HFFc6 (cell line): Measurements from ENCODE around the gene OR2M2. TPM values are rescaled to one million over a fixed set of nuclear protein-coding genes. Genes with fewer than 3 reads are reported as not detected.

ENCODE experiments used
- DNase-seq: peaks from one replicate; pipeline ENCODE4 v3.0.0-alpha.2; 2018
- H3K27ac Mint-ChIP-seq: 2 replicates; pipeline ENCODE4 v1.8.0; 2020; ENCODE audit warnings: mild to moderate bottlenecking, mixed read lengths
- H3K27me3 Mint-ChIP-seq: 2 replicates; pipeline ENCODE4 v1.8.0; 2021; ENCODE audit warnings: mild to moderate bottlenecking, moderate library complexity, mixed read lengths; ENCODE audit not compliant: insufficient read depth
- H3K36me3 Mint-ChIP-seq: 2 replicates; pipeline ENCODE4 v1.8.0; 2021; ENCODE audit warnings: low read depth, mixed read lengths
- H3K4me1 Mint-ChIP-seq: 2 replicates; pipeline ENCODE4 v1.8.0; 2020; ENCODE audit warnings: low read depth, mixed read lengths
- H3K4me3 Mint-ChIP-seq: 2 replicates; pipeline ENCODE4 v1.8.0; 2020; ENCODE audit warnings: mild to moderate bottlenecking, moderate library complexity, mixed read lengths
- H3K9me3 Mint-ChIP-seq: 2 replicates; pipeline ENCODE4 v1.8.0; 2020; ENCODE audit warnings: mild to moderate bottlenecking, mixed read lengths
- long read RNA-seq: library from polyadenylated mRNA; unstranded; transcript quantifications from one replicate; pipeline ENCODE4 v2.0.0, GENCODE V29; 2019
- total RNA-seq, 6 experiments: library from RNA; stranded (reverse); fragmentation: NEBNext Ultra II Directional; extraction: Animal tissue kit (Norgen Biotek cat#: 25700); gene quantifications; 2 replicates in 1 of 6; 3 replicates in 5 of 6; pipeline ENCODE4 v1.2.3, GENCODE V29; 2021
- TF ChIP-seq, protein P1 (sequence below): fragments of 200-600 bp; sonication (generic); IDR thresholded peaks from 2 replicates; pipeline ENCODE4 v1.5.0; 2021; ENCODE audit warnings: antibody characterized with exemption, mild to moderate bottlenecking

Gene OR2M2
- total RNA-seq: not detected
- long read RNA-seq: 0 reads

DNA sequence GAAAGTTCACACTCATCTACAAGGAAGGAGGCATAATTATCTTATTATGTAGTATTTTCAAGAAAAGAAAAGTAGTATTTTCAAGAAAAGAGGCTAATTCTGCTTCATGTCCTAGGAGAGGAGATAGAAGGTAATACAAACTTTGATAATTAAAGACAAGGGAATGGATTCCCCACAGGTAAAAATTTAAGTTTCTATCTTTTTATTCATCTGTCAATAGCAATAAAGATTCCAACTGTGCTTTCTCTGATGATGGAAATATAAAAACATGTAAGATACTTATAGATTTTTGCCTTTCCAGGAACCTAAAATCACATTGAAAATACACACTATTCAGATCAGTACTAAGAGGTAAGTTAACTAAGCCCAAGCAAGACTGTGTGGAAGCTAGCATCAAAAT, at the start of gene OR2M2:
Gene OR2M2, plus strand, starts transcription at position 301 of the 400 bp plus-strand sequence. CDS start 5,165 bp downstream, outside the sequence.
- TF ChIP-seq, protein P1, sequence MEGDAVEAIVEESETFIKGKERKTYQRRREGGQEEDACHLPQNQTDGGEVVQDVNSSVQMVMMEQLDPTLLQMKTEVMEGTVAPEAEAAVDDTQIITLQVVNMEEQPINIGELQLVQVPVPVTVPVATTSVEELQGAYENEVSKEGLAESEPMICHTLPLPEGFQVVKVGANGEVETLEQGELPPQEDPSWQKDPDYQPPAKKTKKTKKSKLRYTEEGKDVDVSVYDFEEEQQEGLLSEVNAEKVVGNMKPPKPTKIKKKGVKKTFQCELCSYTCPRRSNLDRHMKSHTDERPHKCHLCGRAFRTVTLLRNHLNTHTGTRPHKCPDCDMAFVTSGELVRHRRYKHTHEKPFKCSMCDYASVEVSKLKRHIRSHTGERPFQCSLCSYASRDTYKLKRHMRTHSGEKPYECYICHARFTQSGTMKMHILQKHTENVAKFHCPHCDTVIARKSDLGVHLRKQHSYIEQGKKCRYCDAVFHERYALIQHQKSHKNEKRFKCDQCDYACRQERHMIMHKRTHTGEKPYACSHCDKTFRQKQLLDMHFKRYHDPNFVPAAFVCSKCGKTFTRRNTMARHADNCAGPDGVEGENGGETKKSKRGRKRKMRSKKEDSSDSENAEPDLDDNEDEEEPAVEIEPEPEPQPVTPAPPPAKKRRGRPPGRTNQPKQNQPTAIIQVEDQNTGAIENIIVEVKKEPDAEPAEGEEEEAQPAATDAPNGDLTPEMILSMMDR: no peak
- no peak within 1 kb of the TSS for H3K27ac Mint-ChIP-seq
- DNase-seq: no peak
- H3K9me3 Mint-ChIP-seq: peaks cover 31% of the 10 kb centered on the region
- no peaks in the 10 kb centered on the region for H3K4me1 Mint-ChIP-seq
- H3K36me3 Mint-ChIP-seq: no peaks in the 10 kb centered on the region
- H3K4me3 Mint-ChIP-seq: no peak within 1 kb of the TSS
- no peaks in the 10 kb centered on the region for H3K27me3 Mint-ChIP-seq

DNA sequence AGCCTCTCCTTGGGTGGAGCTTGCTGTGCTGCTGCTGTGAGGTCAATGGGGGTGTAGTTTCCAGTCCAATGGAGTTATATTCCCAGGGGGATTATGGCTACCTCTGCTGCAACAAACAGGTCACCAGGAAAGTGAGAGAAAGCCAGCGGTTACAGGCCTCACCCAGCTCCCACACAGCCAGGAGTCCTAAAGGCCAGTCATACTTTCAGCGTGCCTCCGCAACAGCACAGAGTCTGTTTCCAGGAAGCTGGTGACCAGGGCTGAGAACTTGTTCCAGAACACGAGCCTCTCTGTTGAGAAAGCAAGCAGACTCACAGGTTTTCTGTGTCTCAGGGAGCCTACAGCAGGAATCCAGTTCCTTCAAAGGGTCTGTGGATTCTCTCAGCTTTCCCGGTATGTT, 47.0 kb upstream of the OR2M2 start:
- Mint-ChIP-seq H3K36me3 (no peaks in the 10 kb centered on the region), H3K9me3 (peaks cover 53% of the 10 kb centered on the region), H3K27me3 (no peaks in the 10 kb centered on the region; the same call in 1 of the 2 replicates), H3K4me1 (no peaks in the 10 kb centered on the region), H3K4me3 (no peak overlapping the region), H3K27ac (no peak overlapping the region)
- no peak for DNase-seq
- TF ChIP-seq, protein P1: no peak

DNA sequence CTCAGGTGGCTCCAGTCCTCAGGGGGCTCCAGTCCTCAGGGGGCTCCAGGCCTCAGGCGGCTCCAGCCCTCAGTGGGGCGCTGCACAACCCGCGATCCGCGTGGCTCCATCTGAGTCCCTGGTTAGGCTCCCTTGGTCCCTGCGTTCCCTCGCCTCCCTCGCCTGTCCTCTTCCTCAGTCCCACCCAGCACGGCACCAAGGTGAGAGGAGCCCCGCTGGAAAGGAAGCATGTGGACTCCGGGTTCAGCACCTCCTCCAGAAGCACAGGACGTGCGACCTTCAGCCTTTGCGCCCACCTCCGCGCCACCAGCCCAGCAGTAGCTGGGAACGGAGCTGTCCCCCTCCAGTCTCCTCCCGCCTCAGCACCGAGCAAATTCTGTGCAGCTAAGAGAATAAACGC, 37.8 kb upstream of the OR2M2 start:
- H3K9me3 Mint-ChIP-seq: peaks cover 29% of the 10 kb centered on the region
- no peaks in the 10 kb centered on the region for H3K4me1 Mint-ChIP-seq
- H3K27me3 Mint-ChIP-seq: no peaks in the 10 kb centered on the region
- H3K27ac Mint-ChIP-seq: no peak overlapping the region
- H3K4me3 Mint-ChIP-seq: no peak overlapping the region
- DNase-seq: no peak
- TF ChIP-seq, protein P1: no peak
- no peaks in the 10 kb centered on the region for H3K36me3 Mint-ChIP-seq

DNA sequence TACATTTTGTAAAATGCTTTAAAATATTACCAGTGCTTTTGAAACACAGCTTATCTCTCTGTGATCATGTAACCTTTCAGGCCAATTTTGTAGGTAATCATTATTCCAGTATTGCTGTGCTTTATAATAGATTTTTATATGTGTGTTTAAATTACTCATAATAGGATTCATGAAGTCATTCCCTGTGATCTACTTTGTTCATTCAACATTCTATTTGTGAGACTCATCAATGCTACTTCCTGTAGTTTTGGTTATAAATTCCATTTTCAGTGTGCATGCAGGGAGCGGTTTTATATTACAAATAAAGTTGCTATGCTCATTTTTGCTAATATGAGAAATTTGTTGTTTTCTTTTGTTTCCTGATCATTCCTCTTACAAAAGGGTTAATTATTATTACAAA, 33.8 kb upstream of the OR2M2 start:
- Mint-ChIP-seq H3K36me3 (no peaks in the 10 kb centered on the region), H3K27me3 (no peaks in the 10 kb centered on the region)

DNA sequence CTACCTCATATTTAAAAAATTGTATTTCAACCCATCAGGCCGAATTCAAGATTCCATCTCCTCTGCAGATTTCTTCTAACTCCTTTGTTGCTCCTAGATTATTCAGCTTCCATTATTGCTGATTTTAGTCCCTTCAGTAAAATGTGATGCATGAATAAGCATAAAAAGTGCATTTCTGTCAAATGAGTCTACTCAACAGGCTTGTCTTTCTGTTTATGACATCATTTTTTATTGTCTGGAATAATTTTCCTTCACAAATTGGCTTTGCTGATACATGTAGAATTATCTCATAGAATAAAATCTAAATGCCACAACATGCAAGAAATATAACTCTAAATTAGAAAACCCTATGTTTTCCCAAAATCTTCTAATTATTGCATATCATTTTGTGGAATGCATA, 31.3 kb upstream of the OR2M2 start:
- Mint-ChIP-seq H3K9me3 (peaks cover 60% of the 10 kb centered on the region), H3K27me3 (no peaks in the 10 kb centered on the region), H3K36me3 (no peaks in the 10 kb centered on the region), H3K27ac (no peak overlapping the region), H3K4me1 (no peaks in the 10 kb centered on the region), H3K4me3 (no peak overlapping the region)
- no peak for DNase-seq
- TF ChIP-seq, protein P1: no peak

More for the DNA sequence above, 33.8 kb upstream of the OR2M2 start:
- H3K4me1 Mint-ChIP-seq: no peaks in the 10 kb centered on the region
- TF ChIP-seq, protein P1: no peak
- H3K9me3 Mint-ChIP-seq: peaks cover 45% of the 10 kb centered on the region
- no peak overlapping the region for H3K4me3 Mint-ChIP-seq
- DNase-seq: no peak
- no peak overlapping the region for H3K27ac Mint-ChIP-seq
